NCI-H2227 treated with DMSO at 0.1 percent for 48 hours (cell line): ENCODE data around the gene RNF225.
"Not testable (repeated sequence)": the region's sequence is repeated elsewhere in the genome, so short reads cannot be mapped to it uniquely, and the experiment has no call there.

Experiments
- DNase-seq: peaks from one replicate; lab custom pipeline; 2025; lab: John Stamatoyannopoulos, UW

Gene RNF225

GRCh38 chr19:58395220-58395978, at the start of gene RNF225:
Gene RNF225, plus strand, starts transcription at chr19:58395656. Its CDS starts 434 bp downstream, at chr19:58396090.
- DNase-seq, result no peak

- DNase-seq, result peak; percentile 93
These were observed 48.2 kb upstream of the RNF225 start for GRCh38 chr19:58346961-58347929.

DNA sequence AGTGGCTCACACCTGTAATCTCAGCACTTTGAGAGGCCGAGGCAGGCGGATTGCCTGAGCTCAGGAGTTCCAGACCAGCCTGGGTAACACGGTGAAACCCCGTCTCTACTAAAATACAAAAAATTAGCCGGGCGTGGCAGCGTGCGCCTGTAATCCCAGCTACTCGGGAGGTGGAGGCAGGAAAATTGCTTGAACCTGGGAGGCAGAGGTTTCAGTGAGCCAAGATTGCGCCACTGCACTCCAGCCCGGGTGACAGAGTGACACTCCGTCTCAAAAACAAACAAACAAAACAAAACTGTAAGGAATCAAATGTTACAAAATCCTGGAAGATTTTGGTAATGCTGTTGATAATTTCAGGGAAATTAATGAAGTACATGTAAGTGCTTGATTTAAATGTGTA, 47.4 kb upstream of the RNF225 start:
- DNase-seq, result not testable (repeated sequence)

DNA sequence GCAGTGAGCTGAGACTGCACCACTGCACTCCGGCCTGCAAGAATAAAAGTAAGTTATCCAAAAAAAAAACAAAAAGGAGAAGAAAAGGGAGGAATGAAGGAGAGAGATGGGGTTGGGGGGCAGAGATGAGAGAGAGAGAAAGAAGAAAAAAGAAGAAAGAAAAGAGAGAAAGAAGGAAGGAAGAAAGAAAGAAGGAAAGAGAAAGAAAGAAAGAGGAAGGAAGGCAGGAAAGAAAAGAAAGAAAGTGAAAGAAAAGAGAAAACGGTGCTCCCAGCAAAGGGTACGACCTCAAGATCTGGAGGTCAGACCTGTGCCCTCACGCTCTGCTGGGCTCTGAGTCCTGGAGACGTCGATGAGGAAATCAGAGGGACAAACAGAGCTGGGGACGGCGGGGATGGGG, 45.9 kb upstream of the RNF225 start:
- no peak for DNase-seq

DNA sequence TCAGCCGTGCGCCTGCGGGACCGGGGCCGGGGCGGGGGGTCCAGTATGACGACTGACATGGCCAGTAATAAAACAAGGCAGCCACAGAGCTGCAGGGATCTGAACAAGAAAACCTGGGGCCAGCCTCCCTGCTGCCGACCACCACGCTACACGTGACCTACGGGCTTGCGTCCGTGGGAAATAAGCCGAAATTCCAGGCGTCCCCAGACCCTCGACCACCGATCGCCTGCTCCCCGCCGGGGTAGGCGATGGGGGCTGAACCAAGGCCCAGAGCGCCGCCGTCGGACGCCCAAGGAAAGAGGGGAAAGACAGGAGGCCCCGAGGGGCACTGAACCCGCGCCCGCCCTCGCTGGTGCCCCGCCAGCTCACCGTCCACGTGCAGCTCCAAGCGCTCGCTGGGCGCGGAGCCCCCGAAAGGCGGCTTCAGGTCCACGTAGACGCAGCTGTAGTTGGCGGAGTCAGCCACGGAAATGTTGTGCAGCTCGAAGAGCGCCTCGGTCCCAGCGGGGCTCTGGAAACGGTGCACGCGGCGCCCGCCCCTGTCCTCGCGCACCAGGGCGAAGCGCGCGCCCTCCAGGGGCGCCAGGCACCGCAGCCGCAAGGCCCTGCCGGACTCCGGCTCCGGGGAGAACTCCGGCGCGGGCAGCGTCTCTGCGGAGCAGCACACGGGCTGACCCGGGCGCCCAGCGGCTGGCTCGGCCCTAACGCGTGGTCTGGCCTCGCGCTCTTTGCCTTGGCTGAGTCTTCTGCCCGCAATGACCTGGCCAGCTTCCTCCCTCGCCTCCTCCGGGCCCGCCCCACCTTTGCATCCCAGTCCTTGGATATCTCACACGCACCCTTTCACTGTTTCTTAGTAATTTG, 45.2 kb upstream of the RNF225 start:
- no peak for DNase-seq

- DNase-seq, result no peak
These were observed 44.4 kb upstream of the RNF225 start for GRCh38 chr19:58350871-58351557.

GRCh38 chr19:58351558-58351878, 43.9 kb upstream of the RNF225 start:
- no peak for DNase-seq

DNA sequence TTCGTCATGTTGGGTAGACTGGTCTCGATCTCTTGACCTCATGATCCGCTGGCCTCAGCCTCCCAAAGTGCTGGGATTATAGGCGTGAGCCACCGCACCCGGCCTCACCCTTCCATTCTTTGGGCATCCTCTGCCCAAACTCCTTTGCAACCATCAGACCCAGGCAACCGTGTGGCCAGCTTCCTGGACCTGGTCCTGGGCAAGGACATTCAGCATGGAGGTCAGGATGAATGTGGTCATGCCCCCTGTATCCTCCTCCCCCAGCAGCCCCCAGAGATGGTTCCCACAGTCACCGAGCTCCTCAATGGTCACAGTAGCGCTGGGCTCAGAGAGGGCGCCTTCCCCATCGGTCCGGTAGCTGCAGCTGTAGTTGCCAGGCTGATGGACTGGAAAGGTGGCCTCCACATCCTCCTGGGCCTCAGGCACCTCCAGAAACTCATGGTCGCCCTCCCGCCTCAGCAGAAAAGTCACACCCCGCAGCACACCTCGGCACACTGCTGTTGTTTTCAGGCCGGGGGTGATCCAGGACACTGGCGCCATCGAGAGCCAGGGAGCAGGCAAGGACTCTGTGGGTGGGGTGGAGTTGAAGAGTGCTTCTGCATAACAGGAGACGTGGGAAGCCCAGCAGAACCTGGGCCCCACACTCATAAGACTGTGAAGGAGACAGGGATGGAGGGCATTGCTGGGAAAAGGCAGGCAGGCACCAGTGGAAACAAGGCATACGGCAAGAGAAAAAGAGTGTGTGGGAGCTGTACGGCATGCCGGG, 43.3 kb upstream of the RNF225 start:
- no peak for DNase-seq

DNA sequence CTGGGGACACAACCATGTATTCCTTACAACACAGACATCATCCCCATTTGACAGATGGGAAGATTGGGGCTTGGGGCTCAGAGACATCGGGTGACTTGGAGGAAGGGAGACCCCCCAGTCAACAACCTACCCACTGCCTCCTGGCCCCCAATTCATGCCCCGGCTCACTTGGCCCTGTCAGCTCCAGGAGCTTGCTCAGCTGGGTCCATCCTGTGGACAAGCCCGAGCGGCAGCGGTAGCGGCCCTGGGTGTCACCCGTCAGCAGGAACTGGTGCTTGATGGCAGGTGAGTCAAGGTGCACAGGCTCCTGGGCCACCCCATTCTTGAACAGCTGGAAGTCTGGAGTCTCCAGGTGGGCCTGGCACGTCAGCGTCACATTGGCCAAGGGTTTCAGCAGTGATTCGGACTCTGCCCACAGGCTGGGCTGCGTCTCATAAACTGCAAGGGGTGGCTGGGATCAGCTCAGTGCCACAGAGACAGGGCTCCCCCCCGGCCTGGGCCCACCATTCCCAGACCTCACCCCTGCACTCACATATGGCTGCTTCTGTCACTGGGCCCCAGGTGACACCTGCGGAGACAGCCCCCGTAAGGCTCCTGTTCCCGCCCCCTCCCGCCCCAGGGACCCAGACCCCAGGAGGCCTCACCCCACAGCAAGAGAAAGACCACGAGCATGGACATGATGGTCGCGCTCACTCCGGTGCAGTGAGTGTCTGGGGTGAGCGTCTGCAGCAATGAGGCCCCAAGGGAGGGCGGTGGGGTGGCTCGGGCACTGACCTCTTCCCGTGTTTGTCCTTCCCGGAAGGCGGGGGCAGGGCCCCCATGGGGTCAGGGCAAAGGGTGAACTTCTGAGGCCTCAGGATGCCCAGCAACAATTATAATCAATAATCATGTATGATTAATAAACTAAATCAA, 42.4 kb upstream of the RNF225 start, which contains the start of gene A1BG:
Gene A1BG, minus strand, starts transcription at position 733 of the 912 bp plus-strand sequence. Its CDS starts 55 bp downstream, at position 678.
- no peak for DNase-seq

DNA sequence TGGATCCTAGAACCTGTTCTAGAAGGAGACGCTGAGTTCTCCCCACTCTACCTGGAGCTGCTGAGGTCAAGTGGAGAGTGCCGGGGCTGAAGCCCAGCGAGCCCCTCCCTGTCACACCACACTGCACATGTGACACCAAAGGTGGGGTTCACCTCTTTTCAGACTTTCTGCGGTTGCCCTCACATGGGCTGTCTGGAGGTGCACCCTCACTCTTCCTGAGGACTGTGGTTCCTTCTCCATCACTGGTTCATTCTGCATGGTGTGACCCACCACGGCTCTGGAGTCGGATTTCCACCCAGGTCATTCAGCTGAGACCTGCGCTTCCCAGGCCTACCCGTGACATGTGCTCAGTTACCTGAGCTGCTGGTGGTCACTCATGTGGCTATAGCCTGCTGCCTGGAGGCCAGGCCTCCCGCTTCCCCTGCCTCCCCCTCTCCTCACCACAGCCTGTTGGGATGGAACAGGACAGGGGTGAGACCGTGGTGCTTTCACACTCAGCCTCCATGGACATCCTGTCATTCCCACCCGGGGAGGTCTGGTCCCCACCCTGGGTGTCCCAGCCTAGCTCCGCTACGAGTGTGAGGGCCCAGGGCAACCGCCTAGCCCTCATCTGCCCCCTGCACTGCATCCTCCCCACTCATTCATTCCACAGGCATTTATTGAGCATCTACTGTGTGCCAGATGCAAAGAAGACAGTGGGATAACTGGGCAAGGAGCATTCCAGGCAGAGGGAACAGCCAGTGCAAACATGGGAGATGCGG, 41.6 kb upstream of the RNF225 start:
- DNase-seq, result no peak

DNA sequence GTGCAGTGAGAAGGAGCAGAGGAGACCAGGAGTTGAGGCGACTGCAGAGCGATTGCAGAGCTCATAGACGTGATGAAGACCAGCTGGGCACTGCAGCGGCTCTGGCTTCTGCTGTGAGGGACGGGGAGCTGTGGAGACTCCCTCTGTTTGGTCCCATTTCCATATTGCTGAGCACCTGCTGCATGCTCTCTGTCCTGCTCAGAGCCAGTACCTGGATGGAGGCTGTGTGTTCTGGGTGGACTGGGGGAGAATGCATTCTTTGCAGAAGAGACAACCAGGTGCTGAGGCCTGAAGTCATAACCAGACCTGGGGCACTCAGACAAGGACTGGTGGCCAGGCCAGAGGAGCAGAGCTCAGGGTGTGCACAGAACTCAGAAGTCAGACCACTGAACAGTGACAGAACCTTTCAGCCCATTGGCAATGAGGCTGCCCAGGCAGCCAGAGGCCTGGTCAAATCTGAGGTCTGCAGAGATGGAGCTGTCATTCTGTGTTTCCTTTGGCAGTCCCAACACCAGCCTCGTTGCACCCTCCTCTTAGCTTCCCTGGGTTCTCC, 40.9 kb upstream of the RNF225 start:
- DNase-seq, result no peak

GRCh38 chr19:58355215-58355796, 40.1 kb upstream of the RNF225 start:
- no peak for DNase-seq

GRCh38 chr19:58355908-58356765, 39.3 kb upstream of the RNF225 start:
- DNase-seq, result no peak

DNA sequence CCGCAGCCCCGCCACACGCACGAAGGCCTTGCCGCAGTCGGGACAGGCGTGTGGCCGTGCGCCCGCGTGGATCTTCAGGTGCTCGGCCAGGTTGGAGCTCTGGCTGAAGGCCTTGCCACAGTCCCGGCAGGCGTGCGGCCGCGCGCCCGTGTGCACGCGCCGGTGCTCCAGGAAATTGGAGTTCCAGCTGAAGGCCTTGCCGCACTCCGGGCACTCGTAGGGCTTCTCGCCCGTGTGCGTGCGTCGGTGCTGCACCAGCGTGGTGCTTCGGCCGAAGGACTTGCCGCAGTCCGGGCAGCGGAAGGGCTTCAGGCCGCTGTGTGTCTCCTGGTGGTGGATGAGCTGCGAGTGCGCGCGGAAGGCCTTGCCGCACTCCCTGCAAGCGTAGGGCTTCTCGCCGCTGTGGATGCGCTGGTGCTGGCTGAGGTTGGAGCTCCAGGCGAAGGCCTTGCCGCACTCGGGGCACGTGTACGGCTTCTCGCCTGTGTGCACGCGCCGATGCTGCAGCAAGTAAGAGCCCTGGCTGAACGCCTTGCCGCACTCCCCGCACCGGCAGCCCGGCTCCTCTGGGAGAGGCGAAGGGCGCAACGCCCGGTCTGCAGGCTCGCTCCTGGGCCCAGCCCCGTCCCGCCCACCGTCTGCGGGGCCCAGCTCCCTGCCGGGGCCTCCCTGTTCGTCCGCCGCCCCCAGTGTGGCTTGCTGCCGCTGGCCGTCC, 38.5 kb upstream of the RNF225 start:
- no peak for DNase-seq

DNA sequence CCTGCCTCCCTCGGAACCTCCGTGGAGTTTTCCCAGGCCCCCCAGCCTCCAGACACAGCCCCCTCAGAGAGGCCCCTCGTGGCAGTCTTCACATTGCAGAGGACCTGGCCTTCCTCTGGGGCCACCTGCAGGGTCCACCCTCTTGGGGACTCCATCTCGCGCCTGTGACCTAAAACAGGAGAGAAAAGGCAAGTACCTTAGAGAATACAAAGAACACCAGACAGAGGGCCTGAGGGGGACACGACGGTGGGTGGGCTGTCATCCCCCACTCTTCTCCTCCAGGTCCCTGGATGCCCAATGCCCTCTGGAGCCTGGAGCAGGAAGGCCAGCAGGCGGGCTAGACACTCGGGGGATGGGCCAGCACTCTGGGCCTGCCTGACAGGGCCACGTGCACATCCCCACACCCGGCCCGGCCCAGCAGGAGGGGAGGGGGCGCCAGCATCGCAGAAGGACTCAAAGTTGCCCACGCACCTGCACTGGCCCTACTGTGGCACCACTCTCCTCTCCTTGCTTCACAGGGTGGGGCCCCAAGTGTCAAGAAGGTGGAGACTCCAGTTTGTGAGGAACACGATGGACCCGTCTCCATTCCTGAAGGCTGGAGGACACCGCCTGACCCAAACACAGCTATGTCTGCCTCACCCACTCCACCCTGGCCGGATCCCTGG, 37.8 kb upstream of the RNF225 start:
- DNase-seq, result no peak

DNA sequence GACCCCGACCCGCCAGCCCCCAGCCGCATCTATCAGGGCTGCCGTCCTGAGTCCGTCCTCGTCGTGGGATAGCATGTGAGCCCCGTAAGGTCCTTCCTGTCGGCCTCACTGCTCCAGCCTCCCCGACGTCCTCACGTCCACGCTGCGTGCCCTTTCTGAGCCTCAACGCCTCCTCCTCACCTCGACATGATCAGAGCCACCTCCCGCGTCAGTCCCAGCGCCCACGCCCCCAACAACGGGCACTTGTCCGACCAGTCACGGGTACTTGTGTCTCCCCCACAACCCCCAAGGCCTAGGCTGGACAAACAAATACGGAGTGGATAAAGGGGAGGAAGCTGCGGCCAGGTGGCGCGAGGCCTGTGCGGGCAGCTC, 33.6 kb upstream of the RNF225 start:
- peak; percentile 89 for DNase-seq
